OCI-LY1 (cell line): ENCODE results near the gene TLCD1.

Experiments used
- CTCF ChIP-seq: fragments of 200-600 bp; sonication (generic), shearing (Covaris generic); IDR thresholded peaks from 2 replicates; pipeline ENCODE4 v1.5.1; 2017; ENCODE audit warnings: mild to moderate bottlenecking, antibody characterized with exemption, low read length, moderate library complexity, mixed read lengths
- EZH2 ChIP-seq: fragments of 200-600 bp; sonication (generic), shearing (Covaris generic); IDR thresholded peaks from 2 replicates; pipeline ENCODE4 v1.8.0; 2017; ENCODE audit warnings: borderline replicate concordance, mixed run types, mild to moderate bottlenecking, antibody characterized with exemption, low read length, moderate library complexity, mixed read lengths

GRCh38 chr17:28759256-28759865, 33.3 kb upstream of the TLCD1 start:
- no peak for TF ChIP-seq CTCF
- TF ChIP-seq EZH2, result no peak
